Neural crest cell (in vitro differentiated cells): ENCODE data around the gene DLL4. TPM values are rescaled to one million over a fixed set of nuclear protein-coding genes. Genes with fewer than 3 reads are reported as not detected.

Experiments used
- DNase-seq: peaks from one replicate; pipeline ENCODE4 v3.0.0; 2021; ENCODE audit warnings: low read depth, mixed read lengths, low spot score
- H3K27ac Mint-ChIP-seq: one replicate; pipeline ENCODE4 v1.8.0; 2021; ENCODE audit warnings: mild to moderate bottlenecking, mixed read lengths; ENCODE audit not compliant: unreplicated experiment
- H3K27me3 Mint-ChIP-seq: 2 replicates; pipeline ENCODE4 v1.8.0; 2021; ENCODE audit warnings: low read depth, mild to moderate bottlenecking, mixed read lengths
- H3K36me3 Mint-ChIP-seq: 2 replicates; pipeline ENCODE4 v1.8.0; 2021; ENCODE audit warnings: low read depth, mild to moderate bottlenecking, mixed read lengths
- H3K4me1 Mint-ChIP-seq: 2 replicates; pipeline ENCODE4 v1.8.0; 2021; ENCODE audit warnings: mixed read lengths
- H3K4me3 Mint-ChIP-seq: one replicate; pipeline ENCODE4 v1.8.0; 2021; ENCODE audit warnings: mild to moderate bottlenecking, mixed read lengths
- H3K9me3 Mint-ChIP-seq: 2 replicates; pipeline ENCODE4 v1.8.0; 2021; ENCODE audit warnings: mixed read lengths
- CTCF ChIP-seq: fragments of 200-600 bp; sonication (generic); conservative IDR thresholded peaks from 2 replicates; pipeline ENCODE4 v1.5.0; 2021; ENCODE audit warnings: antibody characterized with exemption, mild to moderate bottlenecking
- total RNA-seq: library from RNA; stranded (reverse); gene quantifications from 2 replicates; pipeline ENCODE4 v1.2.1, GENCODE V29; 2021

DLL4 gene
- total RNA-seq, 1 donor from 2014 or later, result 1.7 TPM

DNA sequence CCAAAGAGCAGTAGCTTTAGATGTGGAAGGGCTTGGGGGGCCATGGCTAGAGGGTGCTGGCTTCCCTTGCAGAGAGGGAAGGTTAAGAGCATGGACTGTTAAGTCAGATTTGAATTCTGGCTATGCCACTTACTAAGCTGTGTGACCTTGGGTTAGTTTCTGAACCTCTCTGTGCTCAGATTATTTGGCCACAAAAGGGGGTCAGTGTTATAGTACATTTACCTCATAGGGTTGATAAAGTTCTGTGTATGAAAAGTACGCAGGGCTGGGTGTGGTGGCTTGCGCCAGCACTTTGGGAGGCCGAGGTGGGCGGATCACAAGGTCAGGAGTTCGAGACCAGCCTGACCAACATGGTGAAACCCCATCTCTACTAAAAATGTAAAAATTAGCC, 28.1 kb upstream of the DLL4 start:
- H3K9me3 Mint-ChIP-seq, result no peaks in the 10 kb centered on the region
- peaks cover 12% of the 10 kb centered on the region for H3K4me1 Mint-ChIP-seq
- H3K4me3 Mint-ChIP-seq, result no peak overlapping the region
- TF ChIP-seq CTCF, result no peak
- H3K27me3 Mint-ChIP-seq, result no peaks in the 10 kb centered on the region
- H3K36me3 Mint-ChIP-seq, result peaks cover 7% of the 10 kb centered on the region
- no peak overlapping the region for H3K27ac Mint-ChIP-seq
- DNase-seq, result no peak

- Mint-ChIP-seq H3K4me3 (peak overlapping the region; percentile 15), H3K27me3 (no peaks in the 10 kb centered on the region), H3K36me3 (peaks cover 2% of the 10 kb centered on the region), H3K9me3 (no peaks in the 10 kb centered on the region), H3K4me1 (peaks cover 11% of the 10 kb centered on the region), H3K27ac (peak overlapping the region; percentile 35)
- no peak for DNase-seq
- TF ChIP-seq CTCF, result no peak
Observed at GRCh38 chr15:40902605-40903561, 26.3 kb upstream of the DLL4 start.

DNA sequence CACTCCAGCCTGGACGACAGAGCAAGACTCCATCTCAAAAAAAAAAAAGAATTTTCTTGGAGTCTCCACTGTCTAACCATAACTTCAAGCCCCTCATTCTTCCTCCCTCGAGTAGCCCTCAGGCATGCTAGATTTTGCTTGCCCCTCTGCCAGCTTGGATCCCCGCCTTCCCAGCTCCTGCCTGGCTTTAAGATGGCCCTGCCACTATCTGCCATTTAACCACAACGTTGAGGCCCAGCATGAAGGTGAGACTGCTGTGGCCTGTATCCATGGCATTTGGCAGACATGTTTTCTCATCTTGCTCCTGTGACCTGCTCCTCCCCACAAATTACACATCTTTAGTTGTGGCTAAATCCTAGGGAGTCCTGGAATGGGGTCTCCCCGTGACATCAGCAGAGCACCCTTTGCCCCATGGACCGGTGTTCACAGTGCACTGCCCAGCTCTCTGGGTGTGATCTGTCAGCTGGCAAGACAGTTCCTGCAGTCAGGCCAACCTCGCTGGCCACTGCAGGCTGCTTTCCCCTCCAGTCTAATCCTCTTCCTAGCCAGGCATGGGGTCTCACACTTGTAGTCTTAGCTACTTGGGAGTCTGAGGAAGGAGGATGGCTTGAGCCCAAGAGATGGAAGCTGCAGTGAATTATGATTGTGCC, 24.5 kb upstream of the DLL4 start:
- Mint-ChIP-seq H3K27ac (no peak overlapping the region), H3K27me3 (no peaks in the 10 kb centered on the region), H3K36me3 (no peaks in the 10 kb centered on the region), H3K4me3 (no peak overlapping the region), H3K4me1 (peaks cover 18% of the 10 kb centered on the region), H3K9me3 (no peaks in the 10 kb centered on the region)
- DNase-seq, result no peak
- no peak for TF ChIP-seq CTCF

DNA sequence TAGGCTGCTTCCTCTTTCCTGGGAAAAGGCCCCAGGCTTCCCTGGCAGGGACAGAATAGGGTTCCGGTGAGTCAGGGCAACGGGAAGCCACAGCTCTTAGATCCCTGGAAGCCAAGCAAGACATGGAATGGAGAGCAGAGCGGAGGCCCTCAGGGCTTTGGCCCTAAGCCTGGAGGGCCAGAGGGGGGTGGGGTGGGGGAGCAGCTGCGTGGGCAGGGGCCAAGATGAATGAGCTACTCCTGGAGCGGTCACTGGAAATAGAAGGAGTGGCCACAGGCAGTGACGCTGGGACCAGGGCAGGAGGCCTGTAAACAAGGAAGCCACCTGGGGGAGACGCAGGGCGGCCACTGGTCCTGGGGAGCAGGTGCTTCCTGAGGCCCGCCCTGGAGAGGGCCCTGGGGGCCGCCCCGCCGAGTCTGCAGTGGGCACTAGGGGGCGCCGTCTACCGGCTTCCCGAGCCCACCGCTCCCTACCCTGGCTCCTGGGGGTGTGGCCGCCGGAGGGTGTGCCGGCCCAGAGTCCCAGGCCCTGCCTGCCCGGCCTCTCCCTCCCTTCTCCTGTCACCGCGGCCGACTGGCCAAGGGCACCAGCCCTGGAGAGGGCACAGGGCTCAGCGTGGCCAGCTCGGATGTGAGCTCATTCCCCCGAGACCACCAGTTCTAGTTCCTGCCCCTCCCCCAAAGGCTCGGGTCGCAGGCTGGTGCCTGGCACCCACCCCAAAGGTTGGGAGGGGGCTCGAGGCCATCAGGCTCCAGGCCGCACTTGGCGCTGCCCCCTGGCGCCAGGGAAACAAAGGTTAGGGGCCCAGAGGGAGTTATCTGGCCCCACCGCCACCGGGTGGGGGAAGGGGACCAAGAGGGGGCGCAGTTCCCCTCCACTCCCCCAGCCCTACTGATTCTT, 22.8 kb upstream of the DLL4 start:
- DNase-seq, result peak; percentile 85
- TF ChIP-seq CTCF, result peak; percentile 92
- Mint-ChIP-seq H3K36me3 (no peaks in the 10 kb centered on the region), H3K9me3 (no peaks in the 10 kb centered on the region), H3K4me1 (peaks cover 33% of the 10 kb centered on the region), H3K27ac (no peak overlapping the region), H3K4me3 (no peak overlapping the region), H3K27me3 (no peaks in the 10 kb centered on the region)

DNA sequence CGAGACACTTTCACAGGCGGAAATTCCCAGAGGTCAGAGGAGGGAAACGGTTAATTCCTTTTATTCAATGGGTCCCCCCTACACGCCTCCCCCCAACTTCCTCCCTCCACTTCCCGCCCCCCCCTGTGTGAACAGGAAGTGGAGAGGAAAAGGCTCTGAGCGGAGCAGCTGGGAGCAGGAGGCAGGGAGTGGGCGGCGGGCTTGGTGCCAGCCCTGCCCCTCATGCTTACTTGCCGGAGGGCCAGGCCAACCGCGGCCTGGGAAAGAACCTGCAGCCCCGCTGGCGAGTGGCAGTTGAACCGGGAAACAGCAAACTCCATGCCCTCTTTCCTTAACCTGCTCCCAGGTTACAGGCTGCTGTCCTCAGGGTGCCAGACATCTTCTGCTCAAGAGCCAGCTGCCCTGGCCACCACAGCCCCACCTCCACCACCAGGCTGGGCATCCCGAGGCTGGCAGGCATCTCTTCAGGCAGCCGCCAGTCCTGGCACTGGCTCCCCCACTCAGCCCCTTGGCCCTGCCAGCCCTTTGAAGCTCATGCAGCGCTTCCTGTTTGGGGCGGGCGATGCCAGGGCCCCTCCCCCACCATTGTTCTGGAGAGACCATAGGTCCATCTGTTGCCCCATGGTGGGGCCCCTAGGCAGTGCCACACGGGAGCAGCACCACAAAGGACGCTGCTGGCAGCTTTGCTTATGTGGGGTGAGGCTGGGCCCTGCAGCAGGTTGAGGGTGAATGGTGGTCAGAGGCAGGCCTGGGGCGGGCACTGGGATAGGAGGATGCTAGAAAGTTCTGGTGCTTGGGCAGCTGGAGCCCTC, 21.9 kb upstream of the DLL4 start:
- Mint-ChIP-seq H3K4me1 (peaks cover 38% of the 10 kb centered on the region), H3K9me3 (no peaks in the 10 kb centered on the region), H3K4me3 (no peak overlapping the region), H3K27ac (no peak overlapping the region), H3K27me3 (no peaks in the 10 kb centered on the region), H3K36me3 (no peaks in the 10 kb centered on the region)
- DNase-seq, result no peak
- TF ChIP-seq CTCF, result no peak
